H1 (cell line): ENCODE data around the gene FKBP8.

ENCODE experiments used
- CTCF ChIP-seq, 3 experiments: IDR thresholded peaks; 1 replicate in 2 of 3; 2 replicates in 1 of 3; pipeline versions ENCODE4 v1.5.1 to v1.6.1; 2011; ENCODE audit warnings: low read length in 3 of 3, mild to moderate bottlenecking in 3 of 3, inconsistent platforms in 2 of 3, low read depth in 1 of 3, moderate library complexity in 1 of 3; ENCODE audit not compliant: insufficient read depth in 1 of 3; ENCODE audit errors: control extremely low read depth in 1 of 3
- EP300 ChIP-seq, 2 experiments: IDR thresholded peaks; 1 replicate in 1 of 2; 2 replicates in 1 of 2; pipeline ENCODE4 v1.6.1; 2011 to 2012; ENCODE audit warnings: low read depth in 2 of 2, low read length in 2 of 2, mild to moderate bottlenecking in 2 of 2, borderline replicate concordance in 1 of 2, inconsistent platforms in 1 of 2, moderate library complexity in 1 of 2
- POLR2A ChIP-seq, 2 experiments: IDR thresholded peaks; 1 replicate in 1 of 2; 2 replicates in 1 of 2; pipeline ENCODE4 v1.6.1; 2011; ENCODE audit warnings: low read depth in 2 of 2, low read length in 2 of 2, mild to moderate bottlenecking in 2 of 2; ENCODE audit errors: control extremely low read depth in 1 of 2
- POLR2AphosphoS5 ChIP-seq: IDR thresholded peaks from 2 replicates; pipeline ENCODE4 v1.6.1; 2011; ENCODE audit warnings: low read depth, low read length
- RAD21 ChIP-seq, 2 experiments: IDR thresholded peaks in 1 of 2; conservative IDR thresholded peaks in 1 of 2; 2 replicates each; pipeline ENCODE4 v1.6.1; 2011; ENCODE audit warnings: low read depth in 2 of 2, low read length in 2 of 2, improper control_type of control experiment in 1 of 2, inconsistent platforms in 1 of 2, mild to moderate bottlenecking in 1 of 2, moderate library complexity in 1 of 2
- RXRA ChIP-seq: IDR thresholded peaks from 2 replicates; pipeline ENCODE4 v1.6.1; 2011; ENCODE audit warnings: low read depth, mild to moderate bottlenecking, low read length, moderate library complexity; ENCODE audit not compliant: insufficient read depth
- SIN3A ChIP-seq, 2 experiments: IDR thresholded peaks in 1 of 2; conservative IDR thresholded peaks in 1 of 2; 2 replicates each; pipeline ENCODE4 v1.6.1; 2011 to 2012; ENCODE audit warnings: low read length in 2 of 2, improper control_type of control experiment in 1 of 2, low read depth in 1 of 2, mild to moderate bottlenecking in 1 of 2
- SP1 ChIP-seq: IDR thresholded peaks from 2 replicates; pipeline ENCODE4 v1.6.1; 2011; ENCODE audit warnings: low read depth, low read length
- TBP ChIP-seq: IDR thresholded peaks from 2 replicates; pipeline ENCODE4 v1.6.1; 2011; ENCODE audit warnings: low read depth, low read length, improper control_type of control experiment
- TCF12 ChIP-seq: IDR thresholded peaks from 2 replicates; pipeline ENCODE4 v1.6.1; 2011; ENCODE audit warnings: low read depth, mild to moderate bottlenecking, low read length
- YY1 ChIP-seq: IDR thresholded peaks from 2 replicates; pipeline ENCODE4 v1.6.1; 2011; ENCODE audit warnings: low read depth, mild to moderate bottlenecking, low read length
- TF ChIP-seq, protein P1 (sequence below): IDR thresholded peaks from 2 replicates; pipeline ENCODE4 v1.6.1; 2012; ENCODE audit warnings: inconsistent platforms

- TF ChIP-seq POLR2AphosphoS5 (no peak), POLR2A (IDR thresholded peaks at IDR 0.05; ENCODE audit: control extremely low read depth in 1 of 2, low read depth in 2 of 2, low read length in 2 of 2) (no peak), SIN3A (conservative IDR thresholded peaks at IDR 0.05 in 1 of 2, IDR thresholded peaks at IDR 0.05 in 1 of 2; ENCODE audit: low read depth in 1 of 2, low read length in 2 of 2) (no peak), CTCF (IDR thresholded peaks at IDR 0.05; ENCODE audit: control extremely low read depth in 1 of 3, insufficient read depth in 1 of 3, low read depth in 1 of 3, low read length in 3 of 3) (no peak), RAD21 (IDR thresholded peaks at IDR 0.05 in 1 of 2, conservative IDR thresholded peaks at IDR 0.05 in 1 of 2; ENCODE audit: low read depth in 2 of 2, low read length in 2 of 2) (no peak), SP1 (no peak), TBP (no peak), YY1 (no peak), TCF12 (no peak), RXRA (no peak), EP300 (IDR thresholded peaks at IDR 0.05; ENCODE audit: borderline replicate concordance in 1 of 2, low read depth in 2 of 2, low read length in 2 of 2) (no peak)
- TF ChIP-seq, protein P1, sequence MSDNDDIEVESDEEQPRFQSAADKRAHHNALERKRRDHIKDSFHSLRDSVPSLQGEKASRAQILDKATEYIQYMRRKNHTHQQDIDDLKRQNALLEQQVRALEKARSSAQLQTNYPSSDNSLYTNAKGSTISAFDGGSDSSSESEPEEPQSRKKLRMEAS = no peak
Observed at GRCh38 chr19:18489627-18490184, 53.7 kb downstream of the FKBP8 start.
